Central memory CD8-positive, alpha-beta T cell (primary cell): ENCODE data around the gene FRMD4A.

Source experiments
- ATAC-seq: fragments of 150-1000 bp; cut with Tn5 transposase; replicated peaks from 2 replicates; pipeline ENCODE4 v1.10.0; 2022; ENCODE audit warnings: mild to moderate bottlenecking, moderate FRiP score, moderate number of reproducible peaks; ENCODE audit not compliant: poor library complexity, severe bottlenecking; ENCODE audit errors: extremely low read depth
- DNase-seq, 2 donors: peaks; one replicate each; pipeline ENCODE4 v3.0.0; 2021; ENCODE audit warnings: low spot score in 2 of 2
- H3K27ac Mint-ChIP-seq: one replicate; pipeline ENCODE4 v1.8.0; 2022; ENCODE audit warnings: low read depth, mild to moderate bottlenecking, moderate library complexity, mixed read lengths
- H3K27me3 Mint-ChIP-seq: one replicate; pipeline ENCODE4 v1.8.0; 2022; ENCODE audit warnings: mixed read lengths
- H3K36me3 Mint-ChIP-seq: one replicate; pipeline ENCODE4 v1.8.0; 2022; ENCODE audit warnings: mild to moderate bottlenecking, moderate library complexity, mixed read lengths; ENCODE audit not compliant: insufficient read depth
- H3K4me1 Mint-ChIP-seq: one replicate; pipeline ENCODE4 v1.8.0; 2022; ENCODE audit warnings: mixed read lengths
- H3K4me3 Mint-ChIP-seq: one replicate; pipeline ENCODE4 v1.8.0; 2022; ENCODE audit warnings: mild to moderate bottlenecking, moderate library complexity, mixed read lengths
- H3K9me3 Mint-ChIP-seq: one replicate; pipeline ENCODE4 v1.8.0; 2022; ENCODE audit warnings: mixed read lengths

FRMD4A gene

GRCh38 chr10:13627459-13628310 lies 703.0 kb downstream of the FRMD4A start:
- ATAC-seq (no peak), DNase-seq (no peak)
- Mint-ChIP-seq H3K4me3 (no peak overlapping the region), H3K27ac (no peak overlapping the region), H3K27me3 (no peaks in the 10 kb centered on the region), H3K9me3 (no peaks in the 10 kb centered on the region), H3K4me1 (peaks cover 5% of the 10 kb centered on the region), H3K36me3 (peaks cover 9% of the 10 kb centered on the region)

GRCh38 chr10:13624630-13625029 lies 706.1 kb downstream of the FRMD4A start:
- H3K27me3 Mint-ChIP-seq, result no peaks in the 10 kb centered on the region
- H3K36me3 Mint-ChIP-seq, result peaks cover 9% of the 10 kb centered on the region
- no peak for ATAC-seq
- no peak overlapping the region for H3K4me3 Mint-ChIP-seq
- H3K27ac Mint-ChIP-seq, result no peak overlapping the region
- no peak for DNase-seq
- peaks cover 5% of the 10 kb centered on the region for H3K4me1 Mint-ChIP-seq
- H3K9me3 Mint-ChIP-seq, result no peaks in the 10 kb centered on the region

DNA sequence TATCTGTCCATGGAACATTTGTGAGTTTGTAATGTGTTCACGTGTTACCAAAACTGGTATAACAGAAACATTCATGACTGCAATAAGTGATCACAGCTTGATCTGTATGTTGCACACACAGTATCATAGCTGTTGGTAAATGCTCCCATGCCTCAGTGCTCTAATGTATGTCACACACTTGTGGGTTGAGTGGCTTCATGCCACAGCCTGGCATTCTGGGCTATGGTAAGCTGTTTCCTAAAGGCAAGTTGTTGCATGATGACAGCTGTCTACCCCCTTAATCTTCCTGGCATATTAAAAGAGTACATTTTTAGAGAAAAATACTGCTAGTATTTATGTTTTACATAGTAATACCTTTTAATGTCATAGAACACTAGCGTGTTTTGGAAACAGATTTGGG lies 708.8 kb downstream of the FRMD4A start:
- Mint-ChIP-seq H3K27me3 (no peaks in the 10 kb centered on the region), H3K36me3 (peaks cover 28% of the 10 kb centered on the region), H3K4me3 (no peak overlapping the region), H3K4me1 (no peaks in the 10 kb centered on the region), H3K9me3 (no peaks in the 10 kb centered on the region), H3K27ac (no peak overlapping the region)
- ATAC-seq (no peak), DNase-seq (no peak)

- Mint-ChIP-seq H3K4me1 (no peaks in the 10 kb centered on the region), H3K9me3 (no peaks in the 10 kb centered on the region), H3K27me3 (no peaks in the 10 kb centered on the region), H3K4me3 (no peak overlapping the region), H3K27ac (no peak overlapping the region), H3K36me3 (peaks cover 50% of the 10 kb centered on the region)
- ATAC-seq (no peak), DNase-seq (no peak)
Measured at GRCh38 chr10:13617116-13617515, 713.6 kb downstream of the FRMD4A start.

- no peaks in the 10 kb centered on the region for H3K27me3 Mint-ChIP-seq
- no peak for ATAC-seq
- H3K9me3 Mint-ChIP-seq, result no peaks in the 10 kb centered on the region
- peaks cover 60% of the 10 kb centered on the region for H3K36me3 Mint-ChIP-seq
- H3K27ac Mint-ChIP-seq, result no peak overlapping the region
- no peak overlapping the region for H3K4me3 Mint-ChIP-seq
- DNase-seq, result no peak
- no peaks in the 10 kb centered on the region for H3K4me1 Mint-ChIP-seq
Measured at GRCh38 chr10:13615650-13616300, 714.9 kb downstream of the FRMD4A start.

- peaks cover 71% of the 10 kb centered on the region for H3K36me3 Mint-ChIP-seq
- no peak overlapping the region for H3K4me3 Mint-ChIP-seq
- DNase-seq (no peak), ATAC-seq (no peak)
- H3K9me3 Mint-ChIP-seq, result no peaks in the 10 kb centered on the region
- H3K4me1 Mint-ChIP-seq, result no peaks in the 10 kb centered on the region
- no peaks in the 10 kb centered on the region for H3K27me3 Mint-ChIP-seq
- no peak overlapping the region for H3K27ac Mint-ChIP-seq
Measured at GRCh38 chr10:13614530-13615332, 716.0 kb downstream of the FRMD4A start.

DNA sequence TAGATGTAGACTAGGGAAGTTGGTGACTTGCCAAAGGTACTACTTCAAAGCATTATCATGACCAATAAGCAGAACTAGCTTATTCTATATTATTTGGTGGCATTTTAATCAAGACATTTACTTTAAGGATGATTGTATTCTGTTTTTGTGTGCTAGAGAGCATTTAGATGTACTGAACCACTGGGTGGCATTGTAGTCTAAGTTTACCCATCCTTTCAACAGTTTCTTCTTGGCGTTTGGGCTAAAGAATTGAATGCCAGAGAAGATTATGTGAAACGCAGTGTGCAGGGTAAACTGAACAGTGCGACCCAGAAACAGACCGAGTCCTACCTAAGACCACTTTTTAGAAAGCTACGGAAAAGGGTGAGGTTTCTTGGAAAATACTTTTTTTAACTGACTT lies 717.2 kb downstream of the FRMD4A start:
- H3K4me3 Mint-ChIP-seq, result no peak overlapping the region
- ATAC-seq (no peak), DNase-seq (no peak)
- no peak overlapping the region for H3K27ac Mint-ChIP-seq
- H3K36me3 Mint-ChIP-seq, result peaks cover 71% of the 10 kb centered on the region
- H3K9me3 Mint-ChIP-seq, result no peaks in the 10 kb centered on the region
- H3K4me1 Mint-ChIP-seq, result peaks cover 3% of the 10 kb centered on the region
- H3K27me3 Mint-ChIP-seq, result no peaks in the 10 kb centered on the region

DNA sequence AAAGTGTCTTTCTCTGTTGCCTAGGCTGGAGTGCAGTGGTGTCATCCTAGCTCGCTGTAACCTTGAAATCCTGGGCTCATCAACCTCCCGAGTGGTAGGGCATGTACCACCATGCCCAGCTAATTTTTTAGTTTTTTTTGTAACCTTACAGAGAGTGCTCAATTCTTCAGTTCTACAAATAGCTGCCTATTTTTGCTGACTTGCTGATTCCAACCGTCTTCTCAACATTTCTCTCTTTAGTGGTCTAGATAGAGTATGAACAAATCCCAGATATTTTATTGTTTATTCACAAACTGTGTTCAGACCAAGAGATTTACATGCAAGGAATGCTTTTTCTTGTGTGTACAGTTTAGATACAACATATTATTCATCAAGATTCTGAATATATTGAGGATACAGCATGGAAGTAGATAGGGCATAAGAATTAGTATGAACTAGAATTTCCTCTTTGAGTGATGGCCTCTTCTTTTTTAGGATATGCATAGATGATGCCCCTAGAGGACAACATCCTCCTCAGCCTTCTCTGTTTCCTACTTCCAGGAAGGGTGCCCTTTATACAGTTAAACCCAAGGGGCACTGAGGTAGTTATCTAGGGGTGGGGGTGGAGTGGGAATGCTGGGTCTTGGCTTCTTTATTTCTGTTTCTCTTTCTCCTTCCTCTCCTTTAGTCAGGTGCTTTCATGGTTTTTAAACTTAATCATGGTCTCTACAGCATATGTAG lies 717.9 kb downstream of the FRMD4A start:
- DNase-seq, result no peak

DNA sequence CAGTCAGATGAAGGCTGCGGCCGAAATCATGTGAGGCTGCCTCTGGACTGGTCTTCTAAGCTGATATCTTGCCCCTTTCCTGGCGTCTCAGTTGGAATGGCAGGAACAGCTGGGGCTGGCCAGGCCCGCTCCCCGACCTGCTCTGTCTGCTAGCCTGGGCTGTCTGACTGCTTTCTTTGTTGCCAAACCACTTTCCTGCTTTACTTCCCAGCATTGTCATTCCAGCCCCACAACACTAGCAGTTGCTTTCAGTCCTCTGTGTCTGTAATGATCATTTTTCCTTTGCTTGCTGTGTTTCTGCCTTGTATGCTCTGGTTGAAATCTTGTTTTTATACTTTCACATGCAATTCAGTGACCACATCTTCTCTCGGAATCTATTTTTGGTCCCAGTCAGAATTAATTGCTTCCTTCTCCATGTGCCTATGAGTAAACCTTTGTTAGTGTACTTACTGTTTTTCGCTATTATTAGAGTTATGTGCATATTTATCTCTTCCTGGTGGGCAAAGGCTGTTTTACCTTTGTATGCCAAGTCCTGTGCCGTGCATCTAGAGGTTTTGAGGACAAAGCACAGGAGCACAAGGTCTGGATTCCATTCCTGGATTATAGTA lies 722.4 kb downstream of the FRMD4A start:
- H3K27ac Mint-ChIP-seq, result no peak overlapping the region
- peaks cover 61% of the 10 kb centered on the region for H3K36me3 Mint-ChIP-seq
- peaks cover 6% of the 10 kb centered on the region for H3K4me1 Mint-ChIP-seq
- no peaks in the 10 kb centered on the region for H3K9me3 Mint-ChIP-seq
- DNase-seq (no peak), ATAC-seq (no peak)
- H3K4me3 Mint-ChIP-seq, result no peak overlapping the region
- no peaks in the 10 kb centered on the region for H3K27me3 Mint-ChIP-seq

More for the DNA sequence above, 717.9 kb downstream of the FRMD4A start:
- Mint-ChIP-seq H3K36me3 (peaks cover 67% of the 10 kb centered on the region), H3K27me3 (no peaks in the 10 kb centered on the region), H3K9me3 (no peaks in the 10 kb centered on the region), H3K27ac (no peak overlapping the region), H3K4me3 (no peak overlapping the region), H3K4me1 (peaks cover 6% of the 10 kb centered on the region)
- no peak for ATAC-seq

- Mint-ChIP-seq H3K27ac (no peak overlapping the region), H3K36me3 (peaks cover 45% of the 10 kb centered on the region), H3K4me1 (peaks cover 6% of the 10 kb centered on the region), H3K27me3 (no peaks in the 10 kb centered on the region), H3K9me3 (no peaks in the 10 kb centered on the region), H3K4me3 (no peak overlapping the region)
- DNase-seq (no peak), ATAC-seq (no peak)
Measured at GRCh38 chr10:13604357-13605040, 726.2 kb downstream of the FRMD4A start.

DNA sequence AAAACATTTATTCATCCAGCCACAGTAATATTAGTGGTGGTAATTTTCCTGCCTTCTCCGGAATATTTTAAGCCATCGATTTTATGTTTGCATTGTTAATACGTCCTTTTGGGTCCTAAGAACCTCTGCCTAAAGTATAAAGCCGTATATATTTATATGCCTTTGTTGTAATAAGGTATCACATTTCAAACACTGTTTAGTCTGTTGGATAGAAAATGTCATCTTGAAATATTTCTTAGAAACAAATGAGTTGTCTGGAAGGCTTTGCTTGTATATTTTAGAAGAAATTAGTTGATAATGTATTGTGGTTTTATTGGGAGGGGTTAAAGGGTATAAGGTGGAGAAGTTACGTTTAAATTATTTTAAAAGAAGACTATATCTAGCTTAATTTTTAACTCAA lies 732.8 kb downstream of the FRMD4A start:
- no peak overlapping the region for H3K27ac Mint-ChIP-seq
- DNase-seq (no peak), ATAC-seq (no peak)
- H3K4me1 Mint-ChIP-seq, result peaks cover 24% of the 10 kb centered on the region
- peaks cover 34% of the 10 kb centered on the region for H3K36me3 Mint-ChIP-seq
- no peak overlapping the region for H3K4me3 Mint-ChIP-seq
- H3K27me3 Mint-ChIP-seq, result no peaks in the 10 kb centered on the region
- no peaks in the 10 kb centered on the region for H3K9me3 Mint-ChIP-seq
